HG03135 (cell line): Measurements from ENCODE around the gene ADGRD2.

ENCODE experiments used
- ATAC-seq: cut with Tn5 transposase; IDR thresholded peaks from one replicate; pipeline ENCODE4 v1.9.1; 2021; ENCODE audit warnings: mild to moderate bottlenecking, moderate library complexity; ENCODE audit not compliant: unreplicated experiment

Gene ADGRD2

DNA sequence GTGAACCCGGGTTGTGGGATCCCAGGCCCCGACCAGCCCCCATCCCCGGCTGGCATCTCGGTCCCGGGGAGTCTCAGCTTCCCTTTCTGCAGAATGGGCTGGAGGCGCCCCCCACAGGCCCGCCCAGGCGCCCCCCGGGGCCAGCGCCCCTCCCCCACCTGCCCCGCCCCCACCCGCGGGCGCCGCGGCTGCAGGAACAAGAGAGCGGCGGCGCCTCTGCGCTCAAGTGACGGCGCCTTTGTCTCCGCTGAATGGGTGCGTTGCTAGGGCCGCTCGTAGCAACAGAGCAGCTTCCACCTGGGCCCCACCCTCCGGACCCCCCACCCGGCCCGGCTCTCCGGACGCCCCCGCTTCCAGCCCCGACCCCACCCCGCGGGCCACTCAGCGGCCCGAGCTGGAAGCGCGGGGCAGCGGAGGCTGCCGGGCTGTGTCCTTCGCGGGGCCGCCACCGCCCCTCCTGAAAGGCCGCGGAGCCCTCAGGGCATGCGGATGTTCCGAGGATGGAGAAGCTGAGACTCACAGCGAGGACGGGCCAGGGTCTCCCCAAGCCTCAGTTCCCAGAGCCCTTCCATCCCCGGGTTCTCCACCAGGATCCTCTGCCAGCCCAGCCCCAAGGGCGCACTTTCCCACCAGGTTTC is 27.5 kb downstream of the ADGRD2 start:
- no peak for ATAC-seq

DNA sequence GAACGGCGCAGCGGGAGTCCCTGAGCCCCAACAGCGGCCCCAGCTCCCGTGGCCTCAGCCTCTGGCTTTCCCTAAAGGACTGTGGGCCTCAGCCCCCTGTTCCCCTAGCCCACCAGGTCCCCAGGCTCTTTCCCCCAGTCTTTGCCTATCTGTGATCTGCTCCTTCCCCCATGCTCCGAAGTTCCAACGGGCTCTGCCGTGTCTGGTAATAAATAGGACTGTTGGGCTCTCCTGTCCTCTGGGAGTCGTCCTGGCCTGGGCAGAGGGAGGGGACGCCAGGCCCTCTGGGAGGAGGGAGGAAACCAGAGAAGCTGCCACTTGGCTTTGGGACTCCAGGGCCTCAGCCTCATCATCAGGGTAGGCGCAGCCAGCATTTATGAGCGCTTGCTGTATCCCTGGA is 28.1 kb downstream of the ADGRD2 start:
- ATAC-seq, result no peak

DNA sequence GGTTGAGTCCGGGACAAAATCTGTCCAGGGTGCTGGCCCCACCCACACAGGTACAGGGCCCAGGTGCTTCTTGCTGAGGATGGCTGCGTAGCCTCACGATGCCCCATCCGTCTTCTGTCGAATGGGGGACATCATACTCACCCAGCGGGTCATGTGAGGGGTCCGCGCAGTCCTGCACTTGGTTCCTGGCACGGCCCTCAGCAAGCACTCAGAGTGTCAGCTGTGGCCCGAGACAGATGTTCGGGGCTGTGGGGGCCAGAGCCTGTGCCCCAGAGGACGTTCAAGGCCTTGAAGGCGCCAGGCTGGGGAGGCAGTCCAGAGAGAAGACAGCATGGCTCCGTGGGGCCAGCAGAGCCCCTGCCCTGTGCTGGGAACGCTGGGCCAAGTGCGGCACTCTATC is 29.1 kb downstream of the ADGRD2 start:
- no peak for ATAC-seq

DNA sequence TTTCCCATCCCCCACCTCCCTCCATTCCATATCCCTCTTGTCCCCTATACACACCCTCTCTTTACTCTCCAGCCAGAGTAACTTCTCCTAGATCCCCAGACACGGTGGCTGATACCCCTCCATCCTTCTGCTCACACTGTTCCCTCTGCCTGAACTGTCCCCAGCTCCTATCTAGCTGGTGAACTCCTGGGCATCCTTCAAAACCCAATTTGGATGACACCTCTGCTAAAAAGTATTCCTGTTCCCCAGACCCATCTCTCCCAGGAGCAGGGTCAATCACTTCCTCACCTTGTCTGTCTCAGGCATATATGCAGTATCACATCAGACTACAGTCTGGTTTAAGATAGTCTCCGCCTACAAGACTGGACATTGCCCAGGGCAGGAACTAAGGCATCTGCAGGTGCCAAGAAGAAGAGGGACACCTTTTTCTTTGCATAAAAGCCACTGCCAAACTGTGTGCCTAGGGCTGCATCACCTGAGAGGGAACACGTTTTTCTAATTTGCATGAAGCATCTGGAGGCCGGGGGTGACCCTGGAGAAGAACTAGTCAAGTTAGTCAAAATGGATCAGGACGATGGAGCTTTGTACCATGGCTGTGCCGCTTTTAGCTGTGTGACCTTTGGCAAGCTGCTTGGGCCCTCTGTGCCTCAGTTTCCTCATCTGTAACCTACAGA is 29.8 kb downstream of the ADGRD2 start:
- ATAC-seq, result no peak

DNA sequence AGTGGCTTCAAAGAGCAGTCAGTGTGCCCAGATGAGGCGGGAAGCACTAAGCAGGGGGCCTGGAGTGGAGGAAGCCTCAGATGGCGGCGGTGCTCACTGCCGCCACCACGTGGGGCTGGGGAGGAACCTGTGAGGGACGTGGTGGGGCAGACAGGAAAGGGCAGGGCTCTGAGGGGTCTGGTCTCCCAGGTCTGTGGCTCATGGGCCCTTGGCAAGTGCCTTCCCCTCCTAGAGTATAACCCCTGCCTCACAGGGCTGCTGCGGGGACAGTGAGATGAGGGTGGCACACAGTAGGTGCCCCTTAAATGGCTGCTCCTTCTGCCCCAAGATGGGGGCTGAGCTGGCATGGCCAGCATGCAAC is 30.4 kb downstream of the ADGRD2 start:
- ATAC-seq, result no peak

DNA sequence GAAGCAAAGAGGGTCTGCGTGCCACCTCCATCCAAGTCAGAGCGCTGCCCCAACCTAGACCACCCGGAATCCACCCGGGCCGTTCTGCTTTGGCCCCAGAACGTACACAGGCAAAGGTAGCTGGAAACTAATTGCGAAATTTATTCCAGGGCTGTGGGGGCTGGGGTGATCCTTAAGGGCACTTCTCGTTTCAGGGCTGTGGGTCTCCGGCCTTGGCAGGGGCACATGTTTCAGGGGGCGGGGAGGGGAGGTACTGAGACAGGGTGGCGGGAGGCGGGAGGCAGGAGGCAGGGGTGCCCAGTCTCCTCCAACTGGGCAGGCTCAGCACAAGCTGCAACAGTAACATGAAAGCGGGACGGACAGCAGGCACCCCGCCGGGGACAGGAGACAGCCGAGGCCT is 30.9 kb downstream of the ADGRD2 start:
- ATAC-seq, result no peak

DNA sequence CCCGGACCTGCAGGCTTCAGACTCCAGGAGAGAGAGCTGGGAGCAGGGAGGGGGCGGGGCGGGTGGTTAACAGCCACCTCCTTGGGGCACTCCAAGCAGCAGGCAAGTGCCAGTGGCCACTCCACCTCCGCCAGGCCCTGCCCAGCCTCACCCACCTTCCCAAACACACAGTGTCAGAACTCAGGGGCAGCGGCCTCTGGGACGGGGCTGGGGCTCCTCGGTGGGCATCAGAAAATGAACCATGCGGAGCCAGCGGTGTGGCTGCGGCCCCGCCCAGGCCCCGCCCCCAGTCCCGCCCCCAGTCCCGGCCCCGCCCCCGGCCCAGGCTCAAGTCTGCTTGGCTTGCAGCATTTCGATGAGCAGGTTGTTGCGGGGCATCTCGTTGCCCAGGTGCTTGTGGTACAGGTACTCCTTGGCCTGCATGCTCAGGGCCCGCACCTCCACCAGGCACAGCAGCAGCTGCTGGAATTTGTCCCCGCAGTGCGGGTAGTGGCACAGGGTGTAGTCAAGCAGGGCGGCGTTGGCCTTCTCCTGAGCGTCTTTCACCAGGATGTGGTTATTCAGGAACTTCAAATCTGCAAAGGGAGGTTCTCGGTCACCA is 32.3 kb downstream of the ADGRD2 start:
- ATAC-seq, result no peak

DNA sequence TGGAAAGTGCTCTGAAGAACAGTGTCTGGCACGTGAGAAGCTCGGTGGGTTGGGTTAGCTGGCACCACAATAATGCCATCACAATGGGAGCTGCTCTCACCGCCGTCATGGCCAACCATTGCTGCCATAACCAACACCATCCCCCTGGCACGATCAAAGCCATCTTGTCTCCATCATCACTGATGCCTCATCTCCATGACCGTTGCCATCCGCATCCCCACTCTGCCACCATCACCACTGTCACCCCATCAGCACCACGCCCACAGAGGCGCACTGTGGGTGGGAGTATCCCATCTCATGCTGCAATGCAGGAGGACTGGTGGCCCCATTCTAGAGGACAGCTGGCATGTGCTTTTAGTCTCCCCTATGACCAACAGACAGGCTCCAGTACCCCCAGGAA is 33.2 kb downstream of the ADGRD2 start:
- ATAC-seq, result no peak

DNA sequence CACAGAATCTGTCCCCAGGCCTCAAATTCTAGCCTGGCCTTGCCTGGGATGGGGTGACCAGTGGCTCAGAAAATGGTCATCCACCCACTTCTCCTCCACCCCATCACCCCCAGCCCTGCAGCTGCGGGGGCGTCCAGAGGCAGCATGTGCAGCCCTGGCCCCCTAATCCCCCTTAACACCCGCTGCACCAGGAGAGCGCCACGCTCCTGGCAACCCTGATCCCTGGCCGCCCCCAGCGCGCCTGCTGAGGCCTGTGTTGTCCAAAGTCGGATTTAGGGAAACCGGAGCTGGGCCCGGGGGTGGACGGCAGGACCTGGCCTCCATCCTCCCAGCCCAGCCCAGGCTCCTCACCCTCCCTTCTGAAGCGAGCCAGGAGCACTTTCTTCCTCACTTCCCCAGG is 35.0 kb downstream of the ADGRD2 start:
- no peak for ATAC-seq

DNA sequence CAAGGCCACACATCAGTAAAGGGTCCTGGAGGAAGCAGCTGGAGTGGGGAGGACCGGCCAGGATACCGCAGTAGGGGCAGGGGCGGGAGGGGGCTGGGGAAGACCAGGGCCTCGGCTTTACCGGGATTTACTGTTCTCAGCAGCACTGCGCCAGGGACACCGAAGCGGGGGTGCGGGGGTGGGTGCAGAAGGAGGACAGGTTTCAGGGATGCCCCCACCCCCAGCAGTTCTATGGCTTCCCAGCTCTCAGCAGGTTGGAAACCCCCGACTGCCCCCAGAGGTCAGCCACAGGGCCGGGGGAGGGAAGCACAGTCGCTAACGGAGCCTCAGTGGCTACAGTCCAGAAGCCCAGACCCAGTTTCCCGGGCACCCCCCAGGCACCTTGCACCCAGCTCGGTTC is 35.7 kb downstream of the ADGRD2 start:
- no peak for ATAC-seq

DNA sequence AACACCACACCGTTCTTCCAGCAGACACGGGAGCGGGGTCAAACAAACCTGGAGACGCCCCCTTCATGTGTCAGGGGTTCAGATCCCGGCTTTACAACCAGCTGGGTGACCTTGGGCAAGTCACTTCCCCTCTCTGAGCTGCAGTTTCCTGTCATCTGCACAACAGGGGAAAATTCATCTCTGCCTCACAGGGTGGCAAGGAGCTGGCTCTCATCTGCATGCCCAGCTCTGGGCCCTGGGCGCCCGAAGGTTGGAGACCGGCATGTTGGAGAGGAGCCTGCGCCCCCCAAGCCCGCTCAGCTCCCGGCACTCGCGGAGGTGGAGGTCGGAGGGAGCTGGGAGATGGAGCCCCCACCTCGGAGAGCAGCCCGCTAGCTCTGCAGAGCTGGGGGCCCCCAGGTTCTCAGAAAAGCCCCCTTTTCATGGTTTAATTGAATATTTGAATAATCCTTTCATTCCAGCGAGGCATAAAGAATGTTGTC is 36.6 kb downstream of the ADGRD2 start:
- ATAC-seq, result no peak

DNA sequence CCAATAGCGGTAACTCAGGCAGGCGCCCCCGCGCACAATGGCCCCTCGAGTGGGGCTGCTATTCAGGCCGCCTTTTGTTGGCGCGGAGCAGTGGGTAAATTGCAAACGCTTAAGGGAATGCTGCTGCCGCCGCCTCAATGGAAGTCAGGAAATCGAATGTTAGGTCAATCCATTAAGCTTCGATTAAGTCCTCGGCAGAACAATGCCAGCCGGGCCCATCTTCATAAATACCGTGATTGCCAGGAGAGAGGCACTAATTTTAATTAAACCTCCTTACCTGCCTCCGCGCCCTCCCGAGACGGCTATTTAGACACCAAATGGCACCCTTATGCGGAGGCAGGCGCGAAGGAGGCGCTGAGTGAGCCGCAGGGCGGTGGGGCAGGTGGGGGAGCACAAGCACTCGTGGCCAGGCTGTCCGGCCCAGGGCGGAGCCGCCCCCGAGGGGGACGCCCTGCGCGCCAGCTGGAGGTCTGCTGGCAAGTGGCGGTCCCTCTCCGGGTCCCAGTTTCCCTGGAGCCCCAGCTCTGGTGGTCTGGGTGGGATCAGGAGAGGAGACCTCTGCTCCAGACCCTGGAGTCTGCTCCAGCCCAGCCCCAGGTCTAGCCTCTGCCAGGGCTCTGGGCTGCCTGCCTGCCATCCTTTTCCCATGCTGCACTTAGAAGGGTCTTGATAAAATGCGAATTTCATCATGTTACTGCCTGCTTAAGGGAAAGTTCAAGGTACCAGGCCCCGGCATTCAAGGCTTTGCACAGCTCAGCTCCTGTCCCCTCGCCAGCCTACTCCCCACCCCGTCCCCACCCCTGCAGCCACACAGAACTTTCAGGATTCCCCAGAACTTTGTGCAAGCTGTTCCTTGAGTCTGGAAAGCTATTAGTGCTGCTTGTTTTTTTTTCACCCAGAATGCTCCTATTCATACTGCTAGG is 37.3 kb downstream of the ADGRD2 start:
- ATAC-seq, result no peak

DNA sequence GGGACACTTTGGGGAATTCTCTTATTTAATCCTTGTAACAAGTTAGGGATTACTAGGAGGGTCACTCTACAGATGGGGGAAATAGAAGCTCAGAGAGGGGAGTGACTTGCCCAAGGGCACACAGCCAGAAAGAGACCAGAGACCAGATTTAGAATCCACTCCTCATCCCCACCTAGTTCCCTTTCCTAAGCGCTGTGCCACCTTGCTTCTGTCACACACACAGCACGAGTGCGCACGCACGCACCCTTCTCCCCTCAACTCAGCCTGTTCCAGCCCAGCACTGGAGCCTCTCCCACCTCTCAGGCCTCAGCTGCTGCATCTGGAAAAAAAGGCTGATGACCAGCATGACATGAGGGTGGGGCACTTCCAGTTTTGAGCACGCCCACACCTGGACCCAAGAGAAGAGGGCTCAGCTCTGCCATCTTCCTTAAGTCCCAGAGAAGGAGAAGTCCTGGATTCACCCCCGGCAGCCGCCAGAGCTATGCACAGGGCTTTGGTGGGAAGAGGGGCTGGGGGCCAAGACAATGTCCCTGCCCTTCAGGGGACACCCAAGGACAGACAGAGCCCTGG is 38.5 kb downstream of the ADGRD2 start:
- no peak for ATAC-seq

DNA sequence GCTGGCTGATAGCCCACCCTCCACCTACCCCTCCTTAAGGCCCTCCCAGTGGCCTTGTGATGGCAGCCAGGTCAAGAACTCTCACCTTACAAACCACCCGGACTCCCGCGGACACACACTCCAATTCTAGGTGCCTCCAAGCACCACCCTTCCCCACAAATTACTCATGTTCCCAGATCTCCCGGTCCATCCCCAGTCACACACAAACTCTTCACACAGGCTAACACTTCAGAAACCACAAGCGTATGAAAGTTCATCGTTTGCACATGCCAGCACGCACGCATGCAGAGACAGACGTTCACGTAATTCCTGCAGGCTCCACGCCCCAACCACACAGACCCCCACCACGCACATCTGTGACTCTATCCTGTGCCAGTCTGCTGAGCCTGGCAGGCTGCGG is 39.0 kb downstream of the ADGRD2 start:
- ATAC-seq, result no peak

DNA sequence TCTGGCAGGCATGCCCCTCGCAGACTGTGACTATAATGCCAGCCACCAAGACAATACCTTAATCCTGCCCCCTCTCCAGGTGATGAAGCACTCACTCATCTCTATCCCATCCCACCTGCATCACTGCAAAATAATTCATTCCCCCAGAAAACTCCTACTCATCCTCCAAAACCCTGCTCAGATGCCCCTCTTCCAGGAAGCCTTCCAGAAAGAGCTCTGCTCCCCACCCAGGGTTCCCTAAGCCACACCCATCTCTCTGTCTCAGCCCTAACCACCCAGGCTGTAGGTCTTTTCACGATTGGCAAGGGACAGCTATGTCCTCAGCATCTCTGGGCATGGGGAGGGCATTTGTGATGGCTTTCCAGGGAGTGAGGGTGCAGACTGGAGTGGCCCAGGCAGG is 39.8 kb downstream of the ADGRD2 start:
- no peak for ATAC-seq

DNA sequence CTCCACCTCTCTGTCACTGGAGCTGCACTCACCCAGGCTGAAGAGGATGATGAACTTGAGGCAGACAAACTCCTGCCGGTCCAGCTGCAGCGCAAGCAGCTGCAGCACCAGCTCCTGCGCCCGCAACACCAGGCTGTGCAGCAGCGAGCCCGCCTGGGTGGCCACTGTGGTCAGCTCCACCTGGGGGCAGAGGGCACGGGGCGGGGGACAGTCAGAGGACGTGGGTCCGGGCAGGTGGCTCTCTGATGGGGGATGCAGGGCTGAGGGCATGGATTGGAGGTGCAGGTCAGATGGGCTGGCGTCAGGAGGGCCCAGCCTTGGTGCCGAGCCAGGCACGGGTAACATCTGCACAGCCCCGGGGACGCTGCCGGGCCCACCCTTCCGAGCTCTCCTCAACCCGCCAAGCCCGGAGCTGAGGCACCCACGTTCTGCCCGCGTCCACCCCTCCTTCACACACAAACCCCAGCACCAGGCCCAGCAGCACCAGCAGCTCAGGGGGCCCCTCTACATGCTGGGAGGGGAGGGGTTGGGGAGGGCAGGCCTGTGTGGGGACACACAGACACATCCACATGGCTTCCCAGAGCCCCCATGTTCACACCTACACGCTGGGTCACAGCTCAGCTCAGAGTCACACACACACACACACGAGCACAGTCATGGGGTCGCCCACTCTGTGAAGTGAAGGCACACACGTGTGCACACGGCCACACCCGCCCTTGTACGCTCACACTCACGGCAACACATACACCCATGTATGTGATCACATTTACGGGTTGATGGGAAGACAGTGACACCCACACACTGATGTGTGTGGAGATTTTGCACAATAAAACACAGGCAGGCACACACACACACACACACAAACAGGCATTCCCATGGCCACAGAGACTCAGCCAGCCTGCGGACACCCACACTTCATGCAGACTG is 41.1 kb downstream of the ADGRD2 start:
- no peak for ATAC-seq

DNA sequence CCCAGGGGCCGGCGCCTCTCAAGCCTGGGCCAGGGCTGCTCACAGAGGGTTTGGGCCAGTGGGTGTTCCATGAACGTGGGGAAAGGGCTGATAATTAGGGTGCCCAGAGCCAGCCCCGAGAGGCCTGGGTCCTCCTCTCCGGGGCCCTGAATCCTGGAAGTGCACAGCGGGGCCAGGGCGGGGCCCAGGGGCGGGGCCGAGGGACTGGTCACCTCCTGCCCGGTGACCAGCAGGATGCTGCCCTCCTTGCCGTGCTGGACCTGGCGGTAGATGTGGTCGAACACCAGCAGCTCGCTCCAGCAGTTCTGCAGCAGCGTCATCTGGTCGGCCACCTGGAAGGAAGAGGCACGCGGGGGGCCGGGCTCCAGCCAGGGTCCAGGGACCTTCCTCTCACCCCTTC is 42.6 kb downstream of the ADGRD2 start:
- no peak for ATAC-seq

DNA sequence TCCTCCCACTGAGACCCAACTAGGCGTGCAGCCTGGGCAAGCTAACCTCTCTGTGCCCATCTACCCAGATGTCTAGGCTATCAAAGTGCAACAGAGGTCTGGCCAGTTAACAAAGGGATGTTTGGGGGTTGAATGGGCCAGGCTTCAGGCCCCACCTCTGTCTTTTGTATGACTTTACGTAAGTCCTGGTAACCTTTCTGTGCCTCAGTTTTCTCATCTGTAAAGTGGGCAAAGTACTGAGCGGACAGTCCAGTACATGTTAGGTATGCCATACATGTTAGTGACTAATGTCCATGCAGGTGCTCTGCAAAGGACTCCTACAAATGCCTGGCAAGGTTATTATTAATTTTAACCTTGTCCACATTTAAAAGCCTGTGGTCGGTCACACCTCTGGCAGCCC is 43.0 kb downstream of the ADGRD2 start:
- no peak for ATAC-seq

DNA sequence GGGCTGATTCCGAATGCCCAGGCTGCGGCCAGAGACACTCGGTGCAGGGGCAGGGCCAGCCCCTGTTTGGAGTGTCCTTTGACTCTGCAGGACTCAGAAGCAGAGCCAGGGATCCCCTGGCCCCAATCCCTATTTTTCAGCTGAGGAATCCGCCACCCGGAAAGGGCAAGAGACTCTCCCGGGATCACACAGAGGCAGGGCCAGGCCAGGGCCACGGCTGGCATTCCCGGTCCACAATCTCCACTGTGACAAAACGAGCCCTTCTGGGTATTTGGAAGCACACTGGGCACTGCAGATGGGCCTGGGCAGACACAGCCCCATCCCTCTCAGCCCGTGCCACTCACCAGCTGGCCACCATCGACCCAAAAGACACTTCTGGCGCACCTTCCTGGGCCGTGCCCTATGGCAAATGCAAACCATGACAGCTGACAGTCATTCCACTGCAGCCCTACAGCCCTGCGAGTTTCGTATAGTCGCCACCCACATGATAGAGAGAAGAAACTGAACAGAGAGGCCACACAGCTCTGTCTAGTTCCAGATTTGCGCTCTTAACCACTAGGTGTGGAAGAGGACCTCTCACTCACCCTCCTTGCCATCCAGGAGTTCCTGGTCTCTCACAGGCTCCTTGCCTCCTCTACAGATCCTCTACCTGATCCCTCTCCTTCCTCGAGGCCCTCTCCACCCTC is 43.7 kb downstream of the ADGRD2 start:
- ATAC-seq, result no peak
